ENCODE measurements around the gene TSPAN12. TPM values are rescaled to one million over a fixed set of nuclear protein-coding genes. Genes with fewer than 3 reads are reported as not detected.

Gene TSPAN12
- total RNA-seq, 2 experiments from 2014 or later: not detected

GRCh38 chr7:120742372-120742771 lies 115.6 kb downstream of the TSPAN12 start:
- POLR2A ChIA-PET: no interaction called here
- no peaks in the 10 kb centered on the region for H3K4me1 Mint-ChIP-seq
- DNase-seq: no peak
- H3K9me3 Mint-ChIP-seq: no peaks in the 10 kb centered on the region
- H3K27ac Mint-ChIP-seq: no peak overlapping the region
- no peak overlapping the region for H3K4me3 Mint-ChIP-seq
- no peaks in the 10 kb centered on the region for H3K36me3 Mint-ChIP-seq (ENCODE audit: low read depth)
- CTCF ChIA-PET: no interaction called here
- H3K27me3 Mint-ChIP-seq: peaks cover 2% of the 10 kb centered on the region

- Mint-ChIP-seq H3K36me3 (ENCODE audit: low read depth) (no peaks in the 10 kb centered on the region), H3K27me3 (peaks cover 4% of the 10 kb centered on the region), H3K4me3 (no peak overlapping the region), H3K27ac (no peak overlapping the region), H3K4me1 (no peaks in the 10 kb centered on the region), H3K9me3 (no peaks in the 10 kb centered on the region)
- POLR2A ChIA-PET: no interaction called here
- CTCF ChIA-PET: no interaction called here
- DNase-seq: no peak
Observed at GRCh38 chr7:120741371-120742042, 116.4 kb downstream of the TSPAN12 start.

- Mint-ChIP-seq H3K4me1 (no peaks in the 10 kb centered on the region), H3K27ac (no peak overlapping the region), H3K4me3 (no peak overlapping the region), H3K36me3 (ENCODE audit: low read depth) (no peaks in the 10 kb centered on the region), H3K27me3 (peaks cover 4% of the 10 kb centered on the region), H3K9me3 (no peaks in the 10 kb centered on the region)
- ChIA-PET CTCF (interaction anchor here (0.6 kb wide), 1 partner anchor 1477 kb away, joined by 3 read pairs; no protein-coding TSS in a partner anchor), POLR2A (no interaction called here)
- DNase-seq: no peak
Observed at GRCh38 chr7:120740348-120740747, 117.6 kb downstream of the TSPAN12 start.

GRCh38 chr7:120738816-120739215 lies 119.1 kb downstream of the TSPAN12 start:
- Mint-ChIP-seq H3K9me3 (no peaks in the 10 kb centered on the region), H3K36me3 (ENCODE audit: low read depth) (no peaks in the 10 kb centered on the region), H3K4me1 (no peaks in the 10 kb centered on the region), H3K27me3 (peaks cover 4% of the 10 kb centered on the region), H3K27ac (no peak overlapping the region), H3K4me3 (no peak overlapping the region)
- no peak for DNase-seq
- ChIA-PET CTCF (interaction anchor here (0.6 kb wide), 1 partner anchor 41 kb away, joined by 3 read pairs; no protein-coding TSS in a partner anchor), POLR2A (no interaction called here)

Other genes with a start within 250 kb of the TSPAN12 start
- 10 to 100 TPM; 24.7 to 28.3 TPM for gene ING3, start 92.6 kb upstream of the TSPAN12 start, total RNA-seq
- under 1 TPM in 1 of 2 experiments, not detected in 1; 0.17 TPM for gene CPED1, start 130.6 kb upstream of the TSPAN12 start, total RNA-seq